A549 (cell line): ENCODE data around the gene CAMSAP1. TPM values are rescaled to one million over a fixed set of nuclear protein-coding genes. Genes with fewer than 3 reads are reported as not detected.

Experiments
- ATAC-seq, 2 experiments: fragments of 200-7000 bp in 1 of 2; fragments of >200 bp in 1 of 2; cut with Nextera tagmentation in 1 of 2; cut with Tn5 transposase in 1 of 2; 3 replicates each; pipeline versions ENCODE4 v1.8.0 to v1.9.1; 2018 to 2020; ENCODE audit warnings: mild to moderate bottlenecking in 1 of 2, moderate library complexity in 1 of 2
- CTCF ChIA-PET: fragments of 300-600 bp; sonication (Branson Sonifier 250); formaldehyde crosslinking; extraction: SDS; loops from one replicate; lab custom pipeline; 2021; ENCODE audit warnings: antibody characterized with exemption, inconsistent platforms; lab: Yijun Ruan, JAX
- POLR2A ChIA-PET: fragments of 350-600 bp; formaldehyde crosslinking; extraction: SDS; loops from one replicate; lab custom pipeline; 2021; ENCODE audit warnings: antibody characterized with exemption, inconsistent platforms; lab: Yijun Ruan, JAX
- DNase-seq, 2 experiments: peaks; one replicate each; pipeline versions ENCODE4 v3.0.0 to v3.0.0-alpha.2; 2011 to 2016; ENCODE audit warnings: low read depth in 1 of 2, low spot score in 1 of 2
- FAIRE-seq: peaks from 2 replicates; lab custom pipeline; 2011; peaks lifted over from hg19 to GRCh38; lab: Jason Lieb, UNC
- H3K27ac ChIP-seq, 2 experiments: fragments of >200 bp; sonication (Bioruptor Twin); formaldehyde crosslinking; 3 replicates each; pipeline ENCODE4 v1.5.1; 2016 to 2017
- H3K4me1 ChIP-seq: fragments of >200 bp; sonication (Bioruptor Twin); formaldehyde crosslinking; 3 replicates; pipeline ENCODE4 v1.6.1; 2016
- H3K4me2 ChIP-seq: fragments of >200 bp; sonication (Bioruptor Twin); formaldehyde crosslinking; 3 replicates; pipeline ENCODE4 v1.6.1; 2016
- H3K4me3 ChIP-seq: fragments of >200 bp; sonication (Bioruptor Twin); formaldehyde crosslinking; 3 replicates; pipeline ENCODE4 v1.5.1; 2016
- H3K9me3 ChIP-seq: fragments of >200 bp; sonication (Bioruptor Twin); formaldehyde crosslinking; 3 replicates; pipeline ENCODE4 v1.6.1; 2016
- CHD4 ChIP-seq: fragments of 200-600 bp; sonication (generic); IDR thresholded peaks from 2 replicates; pipeline ENCODE4 v1.6.1; 2016; ENCODE audit warnings: antibody characterized with exemption, mild to moderate bottlenecking, borderline replicate concordance
- EHMT2 ChIP-seq: fragments of 200-600 bp; sonication (generic); IDR thresholded peaks from 2 replicates; pipeline ENCODE4 v1.6.1; 2016; ENCODE audit warnings: antibody characterized with exemption, low read depth, mild to moderate bottlenecking, moderate library complexity
- EP300 ChIP-seq, 2 experiments: fragments of >200 bp; sonication (Bioruptor Twin); formaldehyde crosslinking; IDR thresholded peaks; 2 replicates in 1 of 2; 3 replicates in 1 of 2; pipeline ENCODE4 v1.6.1; 2016 to 2017
- GATA3 ChIP-seq: IDR thresholded peaks from 2 replicates; pipeline ENCODE4 v1.6.1; 2012; ENCODE audit warnings: borderline replicate concordance
- HDAC2 ChIP-seq: fragments of 200-600 bp; sonication (generic); IDR thresholded peaks from 2 replicates; pipeline ENCODE4 v1.6.1; 2016
- HOXB13 ChIP-seq: fragments of 250-450 bp; sonication (Bioruptor Pico); IDR thresholded peaks from 2 replicates; pipeline ENCODE4 v1.5.0; 2020; ENCODE audit warnings: low read depth, mild to moderate bottlenecking, moderate library complexity
- JUN ChIP-seq, 2 experiments: fragments of >200 bp; sonication (Bioruptor Twin); formaldehyde crosslinking; IDR thresholded peaks; 2 replicates in 1 of 2; 3 replicates in 1 of 2; pipeline ENCODE4 v1.6.1; 2016 to 2017
- JUNB ChIP-seq: fragments of >200 bp; sonication (Bioruptor Twin); formaldehyde crosslinking; IDR thresholded peaks from 2 replicates; pipeline ENCODE4 v1.6.1; 2016
- KDM1A ChIP-seq: fragments of 200-600 bp; sonication (generic); IDR thresholded peaks from 2 replicates; pipeline ENCODE4 v1.6.1; 2016; ENCODE audit warnings: low read depth, mild to moderate bottlenecking
- KDM5A ChIP-seq: fragments of 200-600 bp; sonication (generic); IDR thresholded peaks from 2 replicates; pipeline ENCODE4 v1.6.1; 2016; ENCODE audit warnings: antibody characterized with exemption, mild to moderate bottlenecking
- MAFK ChIP-seq: fragments of 450-650 bp; IDR thresholded peaks from 2 replicates; pipeline ENCODE4 v1.6.1; 2014; ENCODE audit not compliant: partially characterized antibody
- MAX ChIP-seq: IDR thresholded peaks from 2 replicates; pipeline ENCODE4 v1.6.1; 2012
- NR3C1 ChIP-seq: fragments of >200 bp; sonication (Bioruptor Twin); formaldehyde crosslinking; IDR thresholded peaks from 3 replicates; pipeline ENCODE4 v1.6.1; 2017
- RARB ChIP-seq: fragments of 250-450 bp; sonication (Bioruptor Pico); IDR thresholded peaks from 2 replicates; pipeline ENCODE4 v1.8.0; 2021; ENCODE audit warnings: mild to moderate bottlenecking, moderate library complexity
- RCOR1 ChIP-seq: fragments of 150-350 bp; IDR thresholded peaks from 2 replicates; pipeline ENCODE4 v1.6.1; 2014; ENCODE audit warnings: antibody characterized with exemption, low read length, low read depth
- SMC3 ChIP-seq: fragments of >200 bp; sonication (Bioruptor Twin); formaldehyde crosslinking; IDR thresholded peaks from 3 replicates; pipeline ENCODE4 v1.6.1; 2018; ENCODE audit warnings: inconsistent platforms
- SREBF2 ChIP-seq: fragments of 450-650 bp; IDR thresholded peaks from 2 replicates; pipeline ENCODE4 v1.6.1; 2014; ENCODE audit warnings: mild to moderate bottlenecking, moderate library complexity
- TFCP2L1 ChIP-seq: fragments of 250-450 bp; sonication (Bioruptor Pico); IDR thresholded peaks from 2 replicates; pipeline ENCODE4 v1.5.0; 2021; ENCODE audit warnings: mild to moderate bottlenecking
- ZC3H11A ChIP-seq: fragments of 450-650 bp; IDR thresholded peaks from 2 replicates; pipeline ENCODE4 v1.6.1; 2014; ENCODE audit warnings: antibody characterized with exemption, mild to moderate bottlenecking
- WGBS: methylation state at CpG from one replicate; pipeline ENCODE4 v1.1.6; 2017; ENCODE audit errors: missing lambda C conversion rate; 5-methylcytosine and 5-hydroxymethylcytosine counted together
- polyA plus RNA-seq, 4 experiments: library from polyadenylated mRNA; depleted of rRNA in 3 of 4; stranded (reverse); fragments of >200 nt; fragmentation: RNase III in 1 of 4; extraction: RNeasy Plus Mini Kit Qiagen cat#74134 plus additional on column Dnase treatment in 1 of 4; gene quantifications; 2 replicates in 3 of 4; 3 replicates in 1 of 4; pipeline ENCODE4 v1.2.3, GENCODE V29; 2011 to 2017
- TF ChIP-seq, protein P1 (sequence below): fragments of 450-650 bp; IDR thresholded peaks from 2 replicates; pipeline ENCODE4 v1.6.1; 2014; ENCODE audit warnings: antibody characterized with exemption
- TF ChIP-seq, protein P2 (sequence below): fragments of >200 bp; sonication (Bioruptor Twin); formaldehyde crosslinking; IDR thresholded peaks from 3 replicates; pipeline ENCODE4 v1.6.1; 2016

CAMSAP1 gene
- polyA plus RNA-seq, 2 of the 4 experiments (the other 2 are of a cell fraction): 8.6 to 15.0 TPM

- CTCF ChIA-PET: interaction anchor here (0.5 to 1.0 kb wide), 2 partner anchors 30 to 95 kb away, joined by 3 to 4 read pairs; no protein-coding TSS in a partner anchor
- DNase-seq (no peak), ATAC-seq (no peak)
- H3K4me3 ChIP-seq: no peak overlapping the region
- no peak overlapping the region for H3K4me2 ChIP-seq
- POLR2A ChIA-PET: no interaction called here
- no peak for TF ChIP-seq HOXB13
- TF ChIP-seq, all 56 proteins: peak for 0
- WGBS: 94% methylated on average over 12 of the region's 12 CpGs
- Histone ChIP-seq H3K9me3 (no peaks in the 10 kb centered on the region; the same call in 2 of the 3 replicates), H3K4me1 (no peaks in the 10 kb centered on the region), H3K27ac (no peak overlapping the region)
- no peak for FAIRE-seq
Observed at GRCh38 chr9:135827301-135827700, 80.0 kb downstream of the CAMSAP1 start.

DNA sequence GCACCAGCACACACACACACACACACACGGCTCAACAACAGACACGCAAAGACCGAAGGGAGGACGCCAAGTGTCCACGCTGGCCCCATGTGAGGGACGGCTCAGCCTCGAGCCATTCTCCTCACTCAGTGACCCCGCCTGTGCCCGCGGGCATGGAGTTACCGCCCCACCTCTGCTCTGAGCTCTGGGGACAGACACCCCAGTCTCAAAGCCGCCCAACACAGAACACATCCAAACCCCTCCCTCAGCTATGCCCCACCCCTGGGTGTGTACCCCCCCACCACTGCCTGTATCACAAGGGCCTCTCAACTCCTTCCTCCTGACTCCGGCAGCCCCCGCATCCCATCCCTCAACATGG is 81.2 kb downstream of the CAMSAP1 start:
- Histone ChIP-seq H3K4me3 (no peak overlapping the region), H3K4me2 (no peak overlapping the region), H3K9me3 (no peaks in the 10 kb centered on the region; the same call in 2 of the 3 replicates), H3K4me1 (no peaks in the 10 kb centered on the region), H3K27ac (no peak overlapping the region)
- DNase-seq: no peak
- no peak for FAIRE-seq
- ChIA-PET CTCF (interaction anchor here (0.9 to 1.9 kb wide), 3 partner anchors 27 to 38 kb away, joined by 3 to 6 read pairs (median 4); no protein-coding TSS in a partner anchor), POLR2A (no interaction called here)
- WGBS: 93% methylated on average over 14 of the region's 14 CpGs
- no peak for ATAC-seq
- TF ChIP-seq ZC3H11A (no peak), JUNB (no peak), JUN (IDR thresholded peaks at IDR 0.05) (no peak), HDAC2 (no peak), MAX (no peak), EP300 (IDR thresholded peaks at IDR 0.05) (no peak), NR3C1 (no peak), RARB (CRISPR knock-in tag) (no peak), EHMT2 (no peak), RCOR1 (no peak), TFCP2L1 (CRISPR knock-in tag) (no peak), SREBF2 (no peak)
- TF ChIP-seq, protein P1, sequence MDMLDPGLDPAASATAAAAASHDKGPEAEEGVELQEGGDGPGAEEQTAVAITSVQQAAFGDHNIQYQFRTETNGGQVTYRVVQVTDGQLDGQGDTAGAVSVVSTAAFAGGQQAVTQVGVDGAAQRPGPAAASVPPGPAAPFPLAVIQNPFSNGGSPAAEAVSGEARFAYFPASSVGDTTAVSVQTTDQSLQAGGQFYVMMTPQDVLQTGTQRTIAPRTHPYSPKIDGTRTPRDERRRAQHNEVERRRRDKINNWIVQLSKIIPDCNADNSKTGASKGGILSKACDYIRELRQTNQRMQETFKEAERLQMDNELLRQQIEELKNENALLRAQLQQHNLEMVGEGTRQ: no peak

DNA sequence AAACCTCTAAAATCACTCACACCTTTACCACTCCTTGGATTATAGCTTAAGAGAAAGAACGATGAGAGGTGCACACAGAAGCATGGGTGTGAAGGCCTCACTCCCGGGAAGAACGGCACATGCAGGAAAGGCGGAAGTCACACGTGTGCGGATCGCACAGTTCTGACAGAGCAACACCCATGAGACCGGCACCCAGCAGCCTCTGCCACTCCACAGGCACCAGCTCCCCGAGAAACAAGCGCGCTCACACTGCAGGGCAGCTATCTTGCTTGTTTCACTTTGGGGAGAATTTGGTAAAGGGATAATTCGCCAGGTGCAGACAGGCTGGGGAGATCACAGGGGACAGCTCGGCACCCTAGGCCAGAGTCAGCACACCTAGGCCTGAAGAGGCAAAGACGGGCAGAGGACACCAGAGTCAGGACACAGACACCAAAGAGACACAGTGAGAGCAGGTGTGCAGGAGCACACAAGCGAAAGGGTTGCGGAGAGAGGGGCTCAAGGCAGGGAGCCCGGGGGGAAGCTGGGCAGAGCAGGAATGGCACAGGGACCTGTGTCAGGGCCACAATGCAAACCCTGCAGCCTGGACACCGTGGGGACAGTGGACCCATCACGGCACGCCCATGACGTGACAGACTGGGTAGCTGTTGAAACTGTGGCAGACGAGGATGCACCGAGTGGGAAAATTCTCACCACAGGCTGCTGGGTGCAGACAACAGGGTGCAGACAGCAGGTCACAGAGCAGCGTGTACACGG is 81.7 kb downstream of the CAMSAP1 start:
- no peak overlapping the region for H3K27ac ChIP-seq
- no peaks in the 10 kb centered on the region for H3K4me1 ChIP-seq
- H3K4me3 ChIP-seq: no peak overlapping the region
- FAIRE-seq (no peak), ATAC-seq (no peak), DNase-seq (no peak)
- H3K9me3 ChIP-seq: no peaks in the 10 kb centered on the region; the same call in 2 of the 3 replicates
- TF ChIP-seq GATA3: no peak
- no peak for TF ChIP-seq KDM1A
- TF ChIP-seq KDM5A: no peak
- no peak for TF ChIP-seq SMC3
- POLR2A ChIA-PET: no interaction called here
- no peak overlapping the region for H3K4me2 ChIP-seq
- CTCF ChIA-PET: interaction anchor here (0.9 to 1.9 kb wide), 4 partner anchors 27 to 345 kb away, joined by 3 to 6 read pairs (median 4); no protein-coding TSS in a partner anchor
- 95% methylated on average over 25 of the region's 25 CpGs for WGBS

- no peak for TF ChIP-seq MAFK
- TF ChIP-seq, protein P2, sequence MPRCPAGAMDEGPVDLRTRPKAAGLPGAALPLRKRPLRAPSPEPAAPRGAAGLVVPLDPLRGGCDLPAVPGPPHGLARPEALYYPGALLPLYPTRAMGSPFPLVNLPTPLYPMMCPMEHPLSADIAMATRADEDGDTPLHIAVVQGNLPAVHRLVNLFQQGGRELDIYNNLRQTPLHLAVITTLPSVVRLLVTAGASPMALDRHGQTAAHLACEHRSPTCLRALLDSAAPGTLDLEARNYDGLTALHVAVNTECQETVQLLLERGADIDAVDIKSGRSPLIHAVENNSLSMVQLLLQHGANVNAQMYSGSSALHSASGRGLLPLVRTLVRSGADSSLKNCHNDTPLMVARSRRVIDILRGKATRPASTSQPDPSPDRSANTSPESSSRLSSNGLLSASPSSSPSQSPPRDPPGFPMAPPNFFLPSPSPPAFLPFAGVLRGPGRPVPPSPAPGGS: no peak
- TF ChIP-seq MAX: no peak
- no peak for TF ChIP-seq CHD4
- CTCF ChIA-PET: interaction anchor here (1.0 to 1.2 kb wide), 2 partner anchors 26 kb away, joined by 3 read pairs; no protein-coding TSS in a partner anchor
- Histone ChIP-seq H3K4me1 (no peaks in the 10 kb centered on the region), H3K4me2 (no peak overlapping the region), H3K4me3 (no peak overlapping the region), H3K9me3 (no peaks in the 10 kb centered on the region), H3K27ac (no peak overlapping the region)
- POLR2A ChIA-PET: no interaction called here
- no peak for FAIRE-seq
- ATAC-seq: no peak
- 90% methylated on average over 11 of the region's 12 CpGs for WGBS
- DNase-seq: no peak
Observed at GRCh38 chr9:135823036-135823435, 84.3 kb downstream of the CAMSAP1 start.
